K562 (cell line): ENCODE data around the gene SCARF1. TPM values are rescaled to one million over a fixed set of nuclear protein-coding genes. Genes with fewer than 3 reads are reported as not detected.

Experiments used
- ATAC-seq: fragments of 200-7000 bp; cut with Tn5 transposase; 3 replicates; pipeline ENCODE4 v1.9.1; 2020; ENCODE audit warnings: moderate library complexity
- BruUV-seq: library from RNA; stranded (reverse); fragments of 400-500 nt; replicated peaks from 2 replicates; lab custom pipeline; 2021; lab: Mats Ljungman, UMichigan
- CTCF ChIA-PET: fragments of 300-600 bp; formaldehyde crosslinking; extraction: SDS; loops from one replicate; lab custom pipeline; 2021; ENCODE audit warnings: low intra/inter-chr PET ratio; lab: Yijun Ruan, JAX
- POLR2A ChIA-PET: fragments of 300-600, 350-650 bp; sonication (Branson Sonifier 250); formaldehyde crosslinking; extraction: SDS; loops from one replicate; lab custom pipeline; 2021; ENCODE audit warnings: antibody characterized with exemption, inconsistent platforms; lab: Yijun Ruan, JAX
- DNase-seq, 4 experiments: peaks; one replicate each; pipeline versions ENCODE4 v3.0.0 to v3.0.0-alpha.2; 2011 to 2018; ENCODE audit warnings: low spot score in 3 of 4, mixed read lengths in 3 of 4; ENCODE audit errors: extremely low read depth in 1 of 4
- FAIRE-seq: peaks from 2 replicates; lab custom pipeline; 2011; peaks lifted over from hg19 to GRCh38; lab: Jason Lieb, UNC
- H2AFZ ChIP-seq: 2 replicates; pipeline ENCODE4 v1.6.0; 2011; ENCODE audit warnings: low read depth, low read length, control low read depth, inconsistent platforms
- H3K27ac ChIP-seq: fragments of 200-600 bp; 3 replicates; pipeline ENCODE4 v1.8.0; 2011; ENCODE audit warnings: low read depth, mild to moderate bottlenecking, control low read depth, inconsistent platforms, low read length, moderate library complexity, mixed read lengths; ENCODE audit errors: extremely low read depth
- H3K27me3 ChIP-seq, 2 experiments: fragments of 300-600 bp in 1 of 2; 2 replicates in 1 of 2; 3 replicates in 1 of 2; pipeline versions ENCODE4 v1.6.0 to v1.8.0; 2011; ENCODE audit warnings: inconsistent platforms in 2 of 2, low read length in 2 of 2, mild to moderate bottlenecking in 1 of 2, mixed read lengths in 1 of 2, moderate library complexity in 1 of 2; ENCODE audit not compliant: control insufficient read depth in 2 of 2, insufficient read depth in 2 of 2
- H3K36me3 ChIP-seq: fragments of 300-600 bp; 3 replicates; pipeline ENCODE4 v1.8.0; 2011; ENCODE audit warnings: mild to moderate bottlenecking, low read length, inconsistent platforms; ENCODE audit not compliant: control insufficient read depth, insufficient read depth
- H3K4me1 ChIP-seq, 2 experiments: fragments of 200-600 bp in 1 of 2; replicated peaks in 1 of 2; 2 replicates in 1 of 2; 3 replicates in 1 of 2; pipeline versions ENCODE4 v1.5.1 to v1.8.0; 2011; ENCODE audit warnings: inconsistent platforms in 2 of 2, low read length in 2 of 2, mild to moderate bottlenecking in 1 of 2, mixed read lengths in 1 of 2, moderate library complexity in 1 of 2; ENCODE audit not compliant: control insufficient read depth in 2 of 2, insufficient read depth in 2 of 2
- H3K4me2 ChIP-seq: 2 replicates; pipeline ENCODE4 v1.6.1; 2011; ENCODE audit warnings: low read length, control low read depth, inconsistent platforms, mixed read lengths; ENCODE audit not compliant: insufficient read depth
- H3K4me3 ChIP-seq: fragments of 200-600 bp; sonication (generic), shearing (Covaris generic); 2 replicates; pipeline ENCODE4 v1.5.1; 2016; ENCODE audit warnings: control low read depth, inconsistent platforms
- H3K79me2 ChIP-seq: fragments of 200-600 bp; 3 replicates; pipeline ENCODE4 v1.8.0; 2011; ENCODE audit warnings: low read length, inconsistent platforms; ENCODE audit not compliant: control insufficient read depth, insufficient read depth
- H3K9ac ChIP-seq, 2 experiments: 2 replicates each; pipeline versions ENCODE4 v1.6.0 to v1.6.1; 2011; ENCODE audit warnings: low read depth in 2 of 2, low read length in 2 of 2, control low read depth in 1 of 2, inconsistent platforms in 1 of 2, mild to moderate bottlenecking in 1 of 2, mixed read lengths in 1 of 2; ENCODE audit not compliant: insufficient read depth in 1 of 2
- H3K9me1 ChIP-seq: one replicate; pipeline ENCODE4 v1.6.0; 2011; ENCODE audit warnings: inconsistent platforms, mild to moderate bottlenecking, low read length, moderate library complexity; ENCODE audit not compliant: control insufficient read depth, insufficient read depth
- H3K9me3 ChIP-seq: replicated peaks from 2 replicates; pipeline ENCODE4 v1.5.1; 2011; ENCODE audit warnings: low read depth, low read length, inconsistent platforms; ENCODE audit not compliant: control insufficient read depth, insufficient read depth
- H4K20me1 ChIP-seq: replicated peaks from 2 replicates; pipeline ENCODE4 v1.6.1; 2011; ENCODE audit warnings: low read length, inconsistent platforms, mixed read lengths; ENCODE audit not compliant: control insufficient read depth, insufficient read depth
- BRCA1 ChIP-seq, 2 experiments: fragments of 450-650 bp in 1 of 2; sonication (generic) in 1 of 2; formaldehyde crosslinking in 1 of 2; IDR thresholded peaks; 2 replicates each; pipeline versions ENCODE4 v1.5.0 to v1.6.1; 2017 to 2020; ENCODE audit warnings: mild to moderate bottlenecking in 1 of 2, missing genetic modification reagents in 1 of 2
- GATAD2A ChIP-seq: fragments of 450-650 bp; IDR thresholded peaks from 2 replicates; pipeline ENCODE4 v1.6.1; 2017
- MCM2 ChIP-seq: fragments of 450-650 bp; IDR thresholded peaks from 2 replicates; pipeline ENCODE4 v1.6.1; 2017; ENCODE audit warnings: low read depth, mild to moderate bottlenecking
- SUPT5H ChIP-seq: fragments of 450-650 bp; IDR thresholded peaks from 2 replicates; pipeline ENCODE4 v1.6.1; 2016
- ZKSCAN8 ChIP-seq: fragments of 200-800 bp; sonication (Bioruptor generic); IDR thresholded peaks from 2 replicates; pipeline ENCODE4 v1.6.1; 2016; ENCODE audit warnings: missing genetic modification characterization, missing compliant biosample characterization
- WGBS: fragments of 100-300 bp; shearing (Covaris generic); methylation state at CpG from one replicate; pipeline ENCODE4 v1.1.6; 2016; ENCODE audit warnings: low coverage, mixed read lengths; ENCODE audit not compliant: insufficient coverage; ENCODE audit errors: missing lambda C conversion rate; 5-methylcytosine and 5-hydroxymethylcytosine counted together
- in situ Hi-C: fragments of 300-500 bp; cut with MboI; formaldehyde crosslinking; loops from 4 replicates; pipeline ENCODE4 v1.15.0; 2018; ENCODE audit warnings: inconsistent platforms, mixed read lengths
- intact Hi-C: fragments of 100-400 bp; cut with micrococcal nuclease; formaldehyde crosslinking; loops from 2 replicates; pipeline ENCODE4 v1.14.2; 2022
- polyA plus RNA-seq, 8 experiments: library from polyadenylated mRNA; depleted of rRNA in 4 of 8; stranded (reverse) in 5 of 8; unstranded in 3 of 8; fragments of >200 nt; fragmentation: Nextera tagmentation in 2 of 8; fragmentation: Illumina TruSeq in 1 of 8; extraction: Ambion mirVana in 2 of 8; extraction: Trizol in 1 of 8; gene quantifications; 2 replicates each; pipeline versions ENCODE4 v1.2.1 to v1.2.3, GENCODE V29; 2011 to 2014; ENCODE audit warnings: inconsistent platforms in 1 of 8, missing spikeins in 1 of 8
- total RNA-seq, 7 experiments: library from RNA; depleted of rRNA in 6 of 7; stranded (reverse); fragments of >200 nt in 6 of 7; fragmentation: Illumina TruSeq in 2 of 7; extraction: Trizol in 2 of 7; gene quantifications; 2 replicates each; pipeline versions ENCODE4 v1.2.1 to v1.2.3, GENCODE V29; 2011 to 2021; ENCODE audit warnings: low replicate concordance in 1 of 7
- TF ChIP-seq, protein P1 (sequence below): sonication (generic); formaldehyde crosslinking; IDR thresholded peaks from 2 replicates; pipeline ENCODE4 v1.8.0; 2022; ENCODE audit warnings: mild to moderate bottlenecking, low read depth, missing genetic modification reagents
- TF ChIP-seq, protein P2 (sequence below): fragments of 250-450 bp; sonication (Bioruptor Pico); IDR thresholded peaks from 2 replicates; pipeline ENCODE4 v1.4.0; 2020
- TF ChIP-seq, protein P3 (sequence below): IDR thresholded peaks from 2 replicates; pipeline ENCODE4 v1.6.1; 2011; ENCODE audit not compliant: insufficient read length; ENCODE audit errors: extremely low read depth

The SCARF1 gene
- total and polyA plus RNA-seq, 9 of the 15 experiments (the other 6 are each of a cell fraction or from before 2014, with no cell fraction given), result 0.04 to 2.1 (median 0.63) TPM

DNA sequence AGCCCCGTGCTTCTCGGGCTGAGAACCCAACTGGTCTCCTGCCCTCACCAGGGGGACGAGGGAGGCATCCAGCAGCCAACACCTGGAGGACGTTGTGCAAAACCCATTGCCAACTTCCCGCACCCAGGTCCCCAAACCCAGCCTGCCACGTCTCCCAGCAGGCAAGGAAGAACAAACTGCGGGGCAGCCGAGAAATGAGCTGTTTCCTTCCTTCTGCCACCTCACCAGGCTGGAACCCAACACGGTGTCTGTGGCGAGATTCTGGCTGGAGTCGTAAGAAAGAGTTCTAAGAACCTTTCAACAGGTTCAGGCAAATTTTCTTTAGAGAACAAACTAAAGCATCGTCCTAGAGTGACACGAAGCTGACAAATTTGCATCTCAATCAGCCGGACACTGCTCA is 20.5 kb downstream of the SCARF1 start:
- intact Hi-C loops, result no loop called here

More for the DNA sequence above, 20.5 kb downstream of the SCARF1 start:
- Histone ChIP-seq H3K9me3 (no peaks in the 10 kb centered on the region), H3K4me1 (peaks cover 9 to 45% of the 10 kb centered on the region in 2 experiments), H3K27ac (no peak overlapping the region), H3K27me3 (no peaks in the 10 kb centered on the region), H3K9ac (no peak overlapping the region), H3K9me1 (no peaks in the 10 kb centered on the region), H3K36me3 (no peaks in the 10 kb centered on the region), H3K4me3 (no peak overlapping the region), H3K4me2 (no peak overlapping the region), H3K79me2 (no peaks in the 10 kb centered on the region), H4K20me1 (peaks cover 8% of the 10 kb centered on the region; the same call in 1 of the 2 replicates), H2AFZ (no peak overlapping the region)
- ATAC-seq, result no peak
- no peak for DNase-seq
- in situ Hi-C loops, result no loop called here
- CTCF ChIA-PET, result no interaction called here
- 74% methylated on average over 11 of the region's 14 CpGs for WGBS
- no peak for FAIRE-seq
- TF ChIP-seq SUPT5H, result no peak
- TF ChIP-seq, protein P1, sequence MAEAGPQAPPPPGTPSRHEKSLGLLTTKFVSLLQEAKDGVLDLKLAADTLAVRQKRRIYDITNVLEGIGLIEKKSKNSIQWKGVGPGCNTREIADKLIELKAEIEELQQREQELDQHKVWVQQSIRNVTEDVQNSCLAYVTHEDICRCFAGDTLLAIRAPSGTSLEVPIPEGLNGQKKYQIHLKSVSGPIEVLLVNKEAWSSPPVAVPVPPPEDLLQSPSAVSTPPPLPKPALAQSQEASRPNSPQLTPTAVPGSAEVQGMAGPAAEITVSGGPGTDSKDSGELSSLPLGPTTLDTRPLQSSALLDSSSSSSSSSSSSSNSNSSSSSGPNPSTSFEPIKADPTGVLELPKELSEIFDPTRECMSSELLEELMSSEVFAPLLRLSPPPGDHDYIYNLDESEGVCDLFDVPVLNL, result no peak
- no peak for TF ChIP-seq BRCA1 (IDR thresholded peaks at IDR 0.05)
- TF ChIP-seq BRCA1 (CRISPR knock-in tag; IDR thresholded peaks at IDR 0.05), result no peak
- TF ChIP-seq, protein P2, sequence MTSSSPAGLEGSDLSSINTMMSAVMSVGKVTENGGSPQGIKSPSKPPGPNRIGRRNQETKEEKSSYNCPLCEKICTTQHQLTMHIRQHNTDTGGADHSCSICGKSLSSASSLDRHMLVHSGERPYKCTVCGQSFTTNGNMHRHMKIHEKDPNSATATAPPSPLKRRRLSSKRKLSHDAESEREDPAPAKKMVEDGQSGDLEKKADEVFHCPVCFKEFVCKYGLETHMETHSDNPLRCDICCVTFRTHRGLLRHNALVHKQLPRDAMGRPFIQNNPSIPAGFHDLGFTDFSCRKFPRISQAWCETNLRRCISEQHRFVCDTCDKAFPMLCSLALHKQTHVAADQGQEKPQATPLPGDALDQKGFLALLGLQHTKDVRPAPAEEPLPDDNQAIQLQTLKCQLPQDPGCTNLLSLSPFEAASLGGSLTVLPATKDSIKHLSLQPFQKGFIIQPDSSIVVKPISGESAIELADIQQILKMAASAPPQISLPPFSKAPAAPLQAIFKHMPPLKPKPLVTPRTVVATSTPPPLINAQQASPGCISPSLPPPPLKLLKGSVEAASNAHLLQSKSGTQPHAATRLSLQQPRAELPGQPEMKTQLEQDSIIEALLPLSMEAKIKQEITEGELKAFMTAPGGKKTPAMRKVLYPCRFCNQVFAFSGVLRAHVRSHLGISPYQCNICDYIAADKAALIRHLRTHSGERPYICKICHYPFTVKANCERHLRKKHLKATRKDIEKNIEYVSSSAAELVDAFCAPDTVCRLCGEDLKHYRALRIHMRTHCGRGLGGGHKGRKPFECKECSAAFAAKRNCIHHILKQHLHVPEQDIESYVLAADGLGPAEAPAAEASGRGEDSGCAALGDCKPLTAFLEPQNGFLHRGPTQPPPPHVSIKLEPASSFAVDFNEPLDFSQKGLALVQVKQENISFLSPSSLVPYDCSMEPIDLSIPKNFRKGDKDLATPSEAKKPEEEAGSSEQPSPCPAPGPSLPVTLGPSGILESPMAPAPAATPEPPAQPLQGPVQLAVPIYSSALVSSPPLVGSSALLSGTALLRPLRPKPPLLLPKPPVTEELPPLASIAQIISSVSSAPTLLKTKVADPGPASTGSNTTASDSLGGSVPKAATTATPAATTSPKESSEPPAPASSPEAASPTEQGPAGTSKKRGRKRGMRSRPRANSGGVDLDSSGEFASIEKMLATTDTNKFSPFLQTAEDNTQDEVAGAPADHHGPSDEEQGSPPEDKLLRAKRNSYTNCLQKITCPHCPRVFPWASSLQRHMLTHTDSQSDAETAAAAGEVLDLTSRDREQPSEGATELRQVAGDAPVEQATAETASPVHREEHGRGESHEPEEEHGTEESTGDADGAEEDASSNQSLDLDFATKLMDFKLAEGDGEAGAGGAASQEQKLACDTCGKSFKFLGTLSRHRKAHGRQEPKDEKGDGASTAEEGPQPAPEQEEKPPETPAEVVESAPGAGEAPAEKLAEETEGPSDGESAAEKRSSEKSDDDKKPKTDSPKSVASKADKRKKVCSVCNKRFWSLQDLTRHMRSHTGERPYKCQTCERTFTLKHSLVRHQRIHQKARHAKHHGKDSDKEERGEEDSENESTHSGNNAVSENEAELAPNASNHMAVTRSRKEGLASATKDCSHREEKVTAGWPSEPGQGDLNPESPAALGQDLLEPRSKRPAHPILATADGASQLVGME (CRISPR knock-in tag), result no peak
- no peak for TF ChIP-seq ZKSCAN8
- no peak for TF ChIP-seq GATAD2A
- TF ChIP-seq, protein P3, sequence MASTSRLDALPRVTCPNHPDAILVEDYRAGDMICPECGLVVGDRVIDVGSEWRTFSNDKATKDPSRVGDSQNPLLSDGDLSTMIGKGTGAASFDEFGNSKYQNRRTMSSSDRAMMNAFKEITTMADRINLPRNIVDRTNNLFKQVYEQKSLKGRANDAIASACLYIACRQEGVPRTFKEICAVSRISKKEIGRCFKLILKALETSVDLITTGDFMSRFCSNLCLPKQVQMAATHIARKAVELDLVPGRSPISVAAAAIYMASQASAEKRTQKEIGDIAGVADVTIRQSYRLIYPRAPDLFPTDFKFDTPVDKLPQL, result no peak
- no peak for TF ChIP-seq MCM2
- POLR2A ChIA-PET, result interaction anchor here (0.5 to 3.3 kb wide), 5 partner anchors 9 to 680 kb away, joined by 3 to 25 read pairs (median 3); partner anchors contain the start of gene RILP
- no TSS peak for BruUV-seq
